ENCODE results near the gene ZNF26.

DNA sequence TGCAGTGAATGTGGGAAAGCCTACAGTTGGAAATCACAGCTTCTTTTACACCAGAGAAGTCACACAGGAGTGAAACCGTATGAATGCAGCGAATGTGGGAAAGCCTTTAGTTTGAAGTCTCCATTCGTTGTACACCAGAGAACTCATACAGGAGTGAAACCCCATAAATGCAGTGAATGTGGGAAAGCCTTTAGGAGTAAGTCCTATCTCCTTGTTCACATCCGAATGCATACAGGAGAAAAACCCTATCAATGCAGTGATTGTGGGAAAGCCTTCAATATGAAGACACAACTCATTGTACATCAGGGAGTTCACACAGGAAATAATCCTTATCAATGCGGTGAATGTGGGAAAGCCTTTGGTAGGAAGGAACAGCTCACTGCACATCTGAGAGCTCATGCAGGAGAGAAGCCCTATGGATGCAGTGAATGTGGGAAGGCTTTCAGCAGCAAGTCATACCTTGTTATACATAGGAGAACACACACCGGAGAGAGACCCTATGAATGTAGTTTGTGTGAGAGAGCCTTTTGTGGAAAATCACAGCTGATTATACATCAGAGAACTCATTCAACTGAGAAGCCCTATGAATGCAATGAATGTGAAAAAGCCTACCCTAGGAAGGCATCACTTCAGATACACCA lies 24.6 kb downstream of the ZNF26 start:
- TF ChIP-seq ARNTL (CRISPR knock-in tag; IDR thresholded peaks at IDR 0.05; ENCODE audit: borderline replicate concordance, low read depth) = no peak
- TF ChIP-seq TCF4 (CRISPR knock-in tag; IDR thresholded peaks at IDR 0.05; ENCODE audit: borderline replicate concordance) = no peak
- TF ChIP-seq ZNF8 (CRISPR knock-in tag; IDR thresholded peaks at IDR 0.05) = no peak
- no peak for TF ChIP-seq ZNF70 (CRISPR knock-in tag; IDR thresholded peaks at IDR 0.05)
- TF ChIP-seq PATZ1 (CRISPR knock-in tag; IDR thresholded peaks at IDR 0.05; ENCODE audit: borderline replicate concordance) = no peak
- TF ChIP-seq TOX (CRISPR knock-in tag; IDR thresholded peaks at IDR 0.05; ENCODE audit: borderline replicate concordance) = no peak
- no peak for TF ChIP-seq GLIS3 (CRISPR knock-in tag; IDR thresholded peaks at IDR 0.05)
- TF ChIP-seq RARB (CRISPR knock-in tag; IDR thresholded peaks at IDR 0.05) = no peak
- no peak for TF ChIP-seq ESRRG (CRISPR knock-in tag; IDR thresholded peaks at IDR 0.05)

Measured in SK-N-SH treated with all-trans-retinoic acid at 6 μM for 48 hours (cell line).